Measurements from ENCODE around the gene KRT72.

GRCh38 chr12:52601671-52602070 is 408 bp upstream of the KRT72 start:
- no peak for TF ChIP-seq ETS1 (IDR thresholded peaks at IDR 0.05)
- TF ChIP-seq, protein P1, sequence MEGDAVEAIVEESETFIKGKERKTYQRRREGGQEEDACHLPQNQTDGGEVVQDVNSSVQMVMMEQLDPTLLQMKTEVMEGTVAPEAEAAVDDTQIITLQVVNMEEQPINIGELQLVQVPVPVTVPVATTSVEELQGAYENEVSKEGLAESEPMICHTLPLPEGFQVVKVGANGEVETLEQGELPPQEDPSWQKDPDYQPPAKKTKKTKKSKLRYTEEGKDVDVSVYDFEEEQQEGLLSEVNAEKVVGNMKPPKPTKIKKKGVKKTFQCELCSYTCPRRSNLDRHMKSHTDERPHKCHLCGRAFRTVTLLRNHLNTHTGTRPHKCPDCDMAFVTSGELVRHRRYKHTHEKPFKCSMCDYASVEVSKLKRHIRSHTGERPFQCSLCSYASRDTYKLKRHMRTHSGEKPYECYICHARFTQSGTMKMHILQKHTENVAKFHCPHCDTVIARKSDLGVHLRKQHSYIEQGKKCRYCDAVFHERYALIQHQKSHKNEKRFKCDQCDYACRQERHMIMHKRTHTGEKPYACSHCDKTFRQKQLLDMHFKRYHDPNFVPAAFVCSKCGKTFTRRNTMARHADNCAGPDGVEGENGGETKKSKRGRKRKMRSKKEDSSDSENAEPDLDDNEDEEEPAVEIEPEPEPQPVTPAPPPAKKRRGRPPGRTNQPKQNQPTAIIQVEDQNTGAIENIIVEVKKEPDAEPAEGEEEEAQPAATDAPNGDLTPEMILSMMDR (conservative IDR thresholded peaks at IDR 0.05; ENCODE audit: low read depth in 2 of 2), result no peak
- TF ChIP-seq POLR2AphosphoS5 (IDR thresholded peaks at IDR 0.05; ENCODE audit: low read depth), result no peak
- TF ChIP-seq EZH2 (IDR thresholded peaks at IDR 0.05; ENCODE audit: low read depth, unreplicated experiment), result no peak

Data from GM23338 (cell line).